ENCODE results near the gene TMEM273.

GRCh38 chr10:49169776-49170175, 18.4 kb downstream of the TMEM273 start:
- TF ChIP-seq CTCF (IDR thresholded peaks at IDR 0.05): no peak
- TF ChIP-seq POLR2A (IDR thresholded peaks at IDR 0.05): no peak
- no peak for TF ChIP-seq POLR2AphosphoS5 (IDR thresholded peaks at IDR 0.05)

Measured in sigmoid colon (tissue), 4 donors.